HEK293T (cell line): ENCODE data around the gene IKZF4.
"Not testable (repeated sequence)": the region's sequence is repeated elsewhere in the genome, so short reads cannot be mapped to it uniquely, and the experiment has no call there.

Experiments
- CTCF ChIA-PET: fragments of 350-600 bp; formaldehyde crosslinking; extraction: SDS; loops from one replicate; lab custom pipeline; 2021; ENCODE audit warnings: antibody characterized with exemption, inconsistent platforms; lab: Yijun Ruan, JAX
- POLR2A ChIA-PET: fragments of 350-600 bp; formaldehyde crosslinking; extraction: SDS; loops from one replicate; lab custom pipeline; 2020; ENCODE audit warnings: antibody characterized with exemption, inconsistent platforms; lab: Yijun Ruan, JAX
- DNase-seq: peaks from one replicate; pipeline ENCODE4 v3.0.0; 2012; ENCODE audit warnings: mixed read lengths; ENCODE audit errors: extremely low spot score
- ARNT ChIP-seq: fragments of 450-650 bp; IDR thresholded peaks from 2 replicates; pipeline ENCODE4 v1.6.1; 2017; ENCODE audit warnings: mild to moderate bottlenecking
- BHLHE40 ChIP-seq: fragments of 450-650 bp; IDR thresholded peaks from 2 replicates; pipeline ENCODE4 v1.6.1; 2016; ENCODE audit warnings: mild to moderate bottlenecking, moderate library complexity, borderline replicate concordance
- CTBP1 ChIP-seq: fragments of 450-650 bp; IDR thresholded peaks from 2 replicates; pipeline ENCODE4 v1.6.1; 2016; ENCODE audit warnings: borderline replicate concordance
- ELF4 ChIP-seq: fragments of 450-650 bp; IDR thresholded peaks from 2 replicates; pipeline ENCODE4 v1.6.1; 2017; ENCODE audit warnings: antibody characterized with exemption
- FOXA1 ChIP-seq: fragments of 450-650 bp; IDR thresholded peaks from 2 replicates; pipeline ENCODE4 v1.6.1; 2016; ENCODE audit warnings: mild to moderate bottlenecking
- FOXK2 ChIP-seq: fragments of 450-650 bp; IDR thresholded peaks from 2 replicates; pipeline ENCODE4 v1.6.1; 2016; ENCODE audit warnings: mild to moderate bottlenecking
- FOXM1 ChIP-seq: fragments of 450-650 bp; IDR thresholded peaks from 2 replicates; pipeline ENCODE4 v1.6.1; 2017; ENCODE audit warnings: mild to moderate bottlenecking, borderline replicate concordance
- HDGF ChIP-seq: fragments of 450-650 bp; IDR thresholded peaks from 2 replicates; pipeline ENCODE4 v1.6.1; 2017; ENCODE audit warnings: antibody characterized with exemption, borderline replicate concordance
- L3MBTL2 ChIP-seq: fragments of 450-650 bp; conservative IDR thresholded peaks from 2 replicates; pipeline ENCODE4 v1.6.1; 2016; ENCODE audit warnings: mild to moderate bottlenecking
- LEF1 ChIP-seq: fragments of 450-650 bp; IDR thresholded peaks from 2 replicates; pipeline ENCODE4 v1.6.1; 2017; ENCODE audit warnings: mild to moderate bottlenecking, borderline replicate concordance
- NFRKB ChIP-seq: fragments of 450-650 bp; IDR thresholded peaks from 2 replicates; pipeline ENCODE4 v1.6.1; 2016; ENCODE audit warnings: mild to moderate bottlenecking, moderate library complexity
- PKNOX1 ChIP-seq: fragments of 450-650 bp; IDR thresholded peaks from 2 replicates; pipeline ENCODE4 v1.6.1; 2016
- SP1 ChIP-seq: fragments of 450-650 bp; IDR thresholded peaks from 2 replicates; pipeline ENCODE4 v1.6.1; 2017
- SUZ12 ChIP-seq: fragments of 450-650 bp; IDR thresholded peaks from 2 replicates; pipeline ENCODE4 v1.6.1; 2016; ENCODE audit warnings: mild to moderate bottlenecking
- TARDBP ChIP-seq: fragments of 450-650 bp; IDR thresholded peaks from 2 replicates; pipeline ENCODE4 v1.6.1; 2016
- ZNF384 ChIP-seq: fragments of 450-650 bp; IDR thresholded peaks from 2 replicates; pipeline ENCODE4 v1.6.1; 2016

IKZF4 gene

DNA sequence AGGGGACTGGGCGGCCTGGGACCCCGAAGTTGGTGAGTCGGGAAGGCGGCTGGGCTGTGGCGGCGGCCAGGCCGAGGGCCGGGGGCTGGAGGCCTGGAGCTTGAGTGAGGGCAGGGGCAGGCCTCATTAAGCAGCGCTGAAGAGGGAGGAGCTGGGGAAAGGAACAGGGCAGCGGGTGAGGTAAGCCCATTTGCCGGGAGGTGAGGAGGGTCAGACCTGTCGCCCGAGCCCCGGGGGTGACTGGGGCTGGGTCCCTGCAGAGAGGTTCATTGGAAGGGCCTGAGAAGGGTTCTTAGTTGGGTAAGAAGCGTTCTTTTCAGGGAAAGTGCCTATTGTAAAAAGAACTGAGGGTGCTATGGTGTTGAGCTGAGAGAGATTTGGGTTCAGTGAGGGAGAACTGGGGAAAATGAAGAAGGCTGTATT is 46.5 kb upstream of the IKZF4 start:
- POLR2A ChIA-PET, result interaction anchor here (0.7 to 2.2 kb wide), 30 partner anchors 8 to 662 kb away, joined by 3 to 26 read pairs (median 4); partner anchors contain the start of genes DNAJC14, PA2G4, PYM1 and SUOX
- peak; percentile 65 for DNase-seq
- TF ChIP-seq ELF4 (no peak), HDGF (no peak), BHLHE40 (no peak), ZNF384 (no peak), TARDBP (no peak), NFRKB (no peak), SUZ12 (no peak), L3MBTL2 (no peak), FOXA1 (no peak), PKNOX1 (no peak), FOXK2 (no peak), SP1 (no peak)
- CTCF ChIA-PET, result interaction anchor here (0.9 to 2.2 kb wide), 5 partner anchors 21 to 236 kb away, joined by 3 to 11 read pairs (median 5); no protein-coding TSS in a partner anchor

- ChIA-PET CTCF (no interaction called here), POLR2A (interaction anchor here (1.2 kb wide), 1 partner anchor 19 kb away, joined by 3 read pairs; the partner anchor contains the start of gene SUOX)
- TF ChIP-seq BHLHE40, result no peak
- no peak for TF ChIP-seq SP1
- DNase-seq, result no peak
Measured at GRCh38 chr12:55978393-55978792, 42.5 kb upstream of the IKZF4 start.

DNA sequence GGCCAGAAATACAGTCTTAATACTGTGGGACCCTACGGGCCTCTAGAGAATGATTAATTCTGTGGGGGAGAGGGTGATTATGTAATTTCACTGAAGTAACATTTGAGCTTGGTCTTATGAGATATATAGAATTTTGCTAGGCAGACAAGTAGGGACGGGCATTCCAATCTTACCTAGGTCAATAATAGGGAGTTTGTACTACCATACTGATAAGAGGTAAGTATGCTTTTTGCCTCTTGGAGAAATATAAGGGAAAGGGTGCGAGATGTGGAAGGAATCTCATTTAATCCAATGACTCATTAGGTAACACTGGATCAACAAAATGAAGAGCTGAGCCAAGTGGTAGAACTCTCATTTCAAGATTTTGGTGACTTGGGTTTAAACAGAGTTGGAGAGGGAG is 41.8 kb upstream of the IKZF4 start:
- DNase-seq, result no peak
- no peak for TF ChIP-seq TARDBP
- TF ChIP-seq ELF4, result no peak
- no peak for TF ChIP-seq LEF1
- no peak for TF ChIP-seq SP1
- no peak for TF ChIP-seq FOXK2
- TF ChIP-seq HDGF, result no peak
- no peak for TF ChIP-seq NFRKB
- TF ChIP-seq ARNT, result no peak
- ChIA-PET POLR2A (interaction anchor here (1.2 kb wide), 1 partner anchor 18 kb away, joined by 3 read pairs; the partner anchor contains the start of gene SUOX), CTCF (no interaction called here)

- ChIA-PET CTCF (interaction anchor here (1.1 kb wide), 1 partner anchor 14 kb away, joined by 4 read pairs; no protein-coding TSS in a partner anchor), POLR2A (interaction anchor here (2.0 kb wide), 1 partner anchor 8 kb away, joined by 11 read pairs; the partner anchor contains the start of gene RAB5B)
- DNase-seq, result not testable (repeated sequence)
Measured at GRCh38 chr12:55981882-55982281, 39.0 kb upstream of the IKZF4 start.

- DNase-seq, result no peak
- CTCF ChIA-PET, result no interaction called here
Measured at GRCh38 chr12:55982319-55982936, 38.4 kb upstream of the IKZF4 start.

GRCh38 chr12:55983232-55983842 is 37.5 kb upstream of the IKZF4 start:
- POLR2A ChIA-PET, result interaction anchor here (2.0 kb wide), 1 partner anchor 9 kb away, joined by 11 read pairs; the partner anchor contains the start of gene RAB5B
- CTCF ChIA-PET, result no interaction called here
- TF ChIP-seq NFRKB, result no peak
- TF ChIP-seq FOXM1, result no peak
- no peak for TF ChIP-seq HDGF
- no peak for TF ChIP-seq FOXA1
- TF ChIP-seq ARNT, result no peak
- TF ChIP-seq CTBP1, result no peak
- TF ChIP-seq SP1, result no peak
- no peak for TF ChIP-seq L3MBTL2
- TF ChIP-seq FOXK2, result no peak
- TF ChIP-seq TARDBP, result no peak
- no peak for TF ChIP-seq ELF4
- TF ChIP-seq PKNOX1, result no peak
- no peak for TF ChIP-seq ZNF384
- TF ChIP-seq BHLHE40, result no peak
- TF ChIP-seq LEF1, result no peak
- no peak for DNase-seq

More at GRCh38 chr12:55982319-55982936, 38.4 kb upstream of the IKZF4 start:
- POLR2A ChIA-PET, result interaction anchor here (0.9 to 2.0 kb wide), 2 partner anchors 8 to 14 kb away, joined by 3 to 11 read pairs; partner anchors contain the start of gene RAB5B
- TF ChIP-seq NFRKB, result no peak
- no peak for TF ChIP-seq FOXM1
- TF ChIP-seq LEF1, result no peak
- no peak for TF ChIP-seq TARDBP
- TF ChIP-seq FOXA1, result no peak
- no peak for TF ChIP-seq FOXK2
- no peak for TF ChIP-seq L3MBTL2
- no peak for TF ChIP-seq CTBP1
- no peak for TF ChIP-seq SUZ12
- TF ChIP-seq ZNF384, result no peak
- TF ChIP-seq SP1, result no peak
- no peak for TF ChIP-seq PKNOX1
- no peak for TF ChIP-seq ELF4
